ENCODE measurements around the gene ZNF614.

GRCh38 chr19:52070496-52070895, 42.3 kb upstream of the ZNF614 start:
- TF ChIP-seq, protein P1, sequence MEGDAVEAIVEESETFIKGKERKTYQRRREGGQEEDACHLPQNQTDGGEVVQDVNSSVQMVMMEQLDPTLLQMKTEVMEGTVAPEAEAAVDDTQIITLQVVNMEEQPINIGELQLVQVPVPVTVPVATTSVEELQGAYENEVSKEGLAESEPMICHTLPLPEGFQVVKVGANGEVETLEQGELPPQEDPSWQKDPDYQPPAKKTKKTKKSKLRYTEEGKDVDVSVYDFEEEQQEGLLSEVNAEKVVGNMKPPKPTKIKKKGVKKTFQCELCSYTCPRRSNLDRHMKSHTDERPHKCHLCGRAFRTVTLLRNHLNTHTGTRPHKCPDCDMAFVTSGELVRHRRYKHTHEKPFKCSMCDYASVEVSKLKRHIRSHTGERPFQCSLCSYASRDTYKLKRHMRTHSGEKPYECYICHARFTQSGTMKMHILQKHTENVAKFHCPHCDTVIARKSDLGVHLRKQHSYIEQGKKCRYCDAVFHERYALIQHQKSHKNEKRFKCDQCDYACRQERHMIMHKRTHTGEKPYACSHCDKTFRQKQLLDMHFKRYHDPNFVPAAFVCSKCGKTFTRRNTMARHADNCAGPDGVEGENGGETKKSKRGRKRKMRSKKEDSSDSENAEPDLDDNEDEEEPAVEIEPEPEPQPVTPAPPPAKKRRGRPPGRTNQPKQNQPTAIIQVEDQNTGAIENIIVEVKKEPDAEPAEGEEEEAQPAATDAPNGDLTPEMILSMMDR (IDR thresholded peaks at IDR 0.05; ENCODE audit: low read depth, low read length) = no peak
- TF ChIP-seq EZH2phosphoT487 (IDR thresholded peaks at IDR 0.05; ENCODE audit: low read depth) = no peak
